Glutamatergic neuron (in vitro differentiated cells): ENCODE data around the gene ADAMTS7. TPM values are rescaled to one million over a fixed set of nuclear protein-coding genes. Genes with fewer than 3 reads are reported as not detected.
"Not testable (repeated sequence)": the region's sequence is repeated elsewhere in the genome, so short reads cannot be mapped to it uniquely, and the experiment has no call there.

Source experiments
- DNase-seq: peaks from one replicate; pipeline ENCODE4 v3.0.0; 2022
- H3K27ac Mint-ChIP-seq: one replicate; pipeline ENCODE4 v1.8.0; 2020; ENCODE audit warnings: mild to moderate bottlenecking, mixed read lengths, inconsistent platforms; ENCODE audit not compliant: unreplicated experiment
- H3K27me3 Mint-ChIP-seq: one replicate; pipeline ENCODE4 v1.8.0; 2020; ENCODE audit warnings: mild to moderate bottlenecking, moderate library complexity, mixed read lengths, inconsistent platforms; ENCODE audit not compliant: unreplicated experiment
- H3K36me3 Mint-ChIP-seq: one replicate; pipeline ENCODE4 v1.8.0; 2020; ENCODE audit warnings: mild to moderate bottlenecking, mixed read lengths, inconsistent platforms; ENCODE audit not compliant: unreplicated experiment
- H3K4me1 Mint-ChIP-seq: one replicate; pipeline ENCODE4 v1.8.0; 2020; ENCODE audit warnings: mild to moderate bottlenecking, low read depth, mixed read lengths, inconsistent platforms; ENCODE audit not compliant: unreplicated experiment
- H3K4me3 Mint-ChIP-seq: one replicate; pipeline ENCODE4 v1.8.0; 2020; ENCODE audit warnings: mild to moderate bottlenecking, mixed read lengths, inconsistent platforms; ENCODE audit not compliant: unreplicated experiment
- H3K9me3 Mint-ChIP-seq: one replicate; pipeline ENCODE4 v1.8.0; 2020; ENCODE audit warnings: mild to moderate bottlenecking, moderate library complexity, mixed read lengths, inconsistent platforms; ENCODE audit not compliant: unreplicated experiment
- CTCF ChIP-seq: fragments of 200-600 bp; sonication (generic); IDR thresholded peaks from one replicate; pipeline ENCODE4 v1.5.0; 2021; ENCODE audit not compliant: partially characterized antibody, unreplicated experiment
- total RNA-seq: library from RNA; stranded (reverse); fragmentation: NEBNext Ultra II Directional; extraction: Animal tissue kit (Norgen Biotek cat#: 25700); gene quantifications from one replicate; pipeline ENCODE4 v1.2.1, GENCODE V29; 2021; ENCODE audit not compliant: unreplicated experiment

ADAMTS7 gene
- total RNA-seq, 1 donor from 2014 or later: 181 TPM

GRCh38 chr15:78762985-78763795 is 48.1 kb downstream of the ADAMTS7 start:
- peaks cover 17% of the 10 kb centered on the region for H3K27me3 Mint-ChIP-seq
- peak; percentile 13 for DNase-seq
- H3K4me1 Mint-ChIP-seq: peaks cover 7% of the 10 kb centered on the region
- peak overlapping the region; percentile 22 for H3K27ac Mint-ChIP-seq
- H3K36me3 Mint-ChIP-seq: no peaks in the 10 kb centered on the region
- peak overlapping the region; percentile 21 for H3K4me3 Mint-ChIP-seq
- no peak for TF ChIP-seq CTCF
- peaks cover 14% of the 10 kb centered on the region for H3K9me3 Mint-ChIP-seq

GRCh38 chr15:78762386-78762961 is 48.8 kb downstream of the ADAMTS7 start:
- not testable (repeated sequence) for H3K27ac Mint-ChIP-seq, H3K36me3 Mint-ChIP-seq, DNase-seq, H3K4me3 Mint-ChIP-seq, H3K4me1 Mint-ChIP-seq
- Mint-ChIP-seq H3K27me3 (peaks cover 19% of the 10 kb centered on the region), H3K9me3 (peaks cover 14% of the 10 kb centered on the region)

GRCh38 chr15:78761891-78762385 is 49.3 kb downstream of the ADAMTS7 start:
- H3K4me1 Mint-ChIP-seq: peaks cover 13% of the 10 kb centered on the region
- peaks cover 14% of the 10 kb centered on the region for H3K9me3 Mint-ChIP-seq
- peaks cover 21% of the 10 kb centered on the region for H3K27me3 Mint-ChIP-seq
- no peak for TF ChIP-seq CTCF
- no peak overlapping the region for H3K27ac Mint-ChIP-seq
- H3K4me3 Mint-ChIP-seq: no peak overlapping the region
- H3K36me3 Mint-ChIP-seq: no peaks in the 10 kb centered on the region
- DNase-seq: no peak

- peaks cover 15% of the 10 kb centered on the region for H3K9me3 Mint-ChIP-seq
- peaks cover 15% of the 10 kb centered on the region for H3K4me1 Mint-ChIP-seq
- not testable (repeated sequence) for H3K27ac Mint-ChIP-seq, H3K4me3 Mint-ChIP-seq, H3K36me3 Mint-ChIP-seq, DNase-seq
- H3K27me3 Mint-ChIP-seq: peaks cover 21% of the 10 kb centered on the region
Measured at GRCh38 chr15:78761475-78761874, 49.8 kb downstream of the ADAMTS7 start.

GRCh38 chr15:78761020-78761419 is 50.2 kb downstream of the ADAMTS7 start:
- H3K36me3 Mint-ChIP-seq: no peaks in the 10 kb centered on the region
- no peak overlapping the region for H3K27ac Mint-ChIP-seq
- no peak for TF ChIP-seq CTCF
- H3K4me1 Mint-ChIP-seq: peaks cover 18% of the 10 kb centered on the region
- H3K4me3 Mint-ChIP-seq: no peak overlapping the region
- H3K27me3 Mint-ChIP-seq: peaks cover 21% of the 10 kb centered on the region
- DNase-seq: no peak
- peaks cover 15% of the 10 kb centered on the region for H3K9me3 Mint-ChIP-seq

GRCh38 chr15:78760091-78760882 is 51.0 kb downstream of the ADAMTS7 start:
- Mint-ChIP-seq H3K4me1 (peaks cover 20% of the 10 kb centered on the region), H3K9me3 (peaks cover 15% of the 10 kb centered on the region), H3K27me3 (peaks cover 23% of the 10 kb centered on the region), H3K27ac (peak overlapping the region; percentile 68), H3K4me3 (peak overlapping the region; percentile 46)
- DNase-seq: peak; percentile 60
- not testable (repeated sequence) for H3K36me3 Mint-ChIP-seq

- peaks cover 15% of the 10 kb centered on the region for H3K9me3 Mint-ChIP-seq
- H3K36me3 Mint-ChIP-seq, DNase-seq, H3K27ac Mint-ChIP-seq, H3K4me3 Mint-ChIP-seq: not testable (repeated sequence)
- H3K4me1 Mint-ChIP-seq: peaks cover 24% of the 10 kb centered on the region
- peaks cover 23% of the 10 kb centered on the region for H3K27me3 Mint-ChIP-seq
Measured at GRCh38 chr15:78759361-78759998, 51.8 kb downstream of the ADAMTS7 start.

GRCh38 chr15:78758486-78759200 is 52.6 kb downstream of the ADAMTS7 start:
- not testable (repeated sequence) for H3K4me3 Mint-ChIP-seq, H3K27ac Mint-ChIP-seq, H3K36me3 Mint-ChIP-seq
- H3K9me3 Mint-ChIP-seq: peaks cover 12% of the 10 kb centered on the region
- peaks cover 20% of the 10 kb centered on the region for H3K27me3 Mint-ChIP-seq
- peaks cover 27% of the 10 kb centered on the region for H3K4me1 Mint-ChIP-seq
- DNase-seq: peak; percentile 18
